HG03175 (cell line): Measurements from ENCODE around the gene SIX4.
"Not testable (repeated sequence)": the region's sequence is repeated elsewhere in the genome, so short reads cannot be mapped to it uniquely, and the experiment has no call there.

ENCODE experiments used
- ATAC-seq: cut with Tn5 transposase; IDR thresholded peaks from one replicate; pipeline ENCODE4 v1.9.1; 2021; ENCODE audit warnings: mild to moderate bottlenecking, moderate library complexity; ENCODE audit not compliant: unreplicated experiment

The SIX4 gene

GRCh38 chr14:60723907-60724618, at the start of gene SIX4:
TSS of gene SIX4 (minus strand) at chr14:60724351. CDS start at chr14:60724074, 277 bp downstream.
- peak; percentile 45 for ATAC-seq

DNA sequence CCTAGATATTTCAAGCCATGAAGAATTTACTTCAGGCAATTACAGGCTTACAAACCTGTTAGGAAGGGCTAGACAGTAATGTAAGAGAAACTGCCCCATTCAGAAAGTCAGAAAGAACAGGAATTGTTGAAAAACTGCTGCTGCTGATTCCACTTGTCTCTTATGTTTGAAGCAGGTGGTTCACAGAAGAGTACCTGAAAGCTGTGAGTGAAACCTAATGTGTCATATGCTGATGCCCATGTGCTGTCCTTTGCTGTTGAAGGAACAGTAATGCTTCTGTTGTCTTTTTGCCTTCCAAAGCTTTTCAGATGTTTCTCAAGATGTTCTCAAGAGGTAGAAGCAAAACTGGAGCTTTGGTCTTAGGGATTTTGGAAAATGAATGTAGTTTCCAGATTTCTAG, 49.4 kb upstream of the SIX4 start:
- no peak for ATAC-seq

GRCh38 chr14:60771117-60771516, 47.0 kb upstream of the SIX4 start:
- no peak for ATAC-seq

GRCh38 chr14:60768602-60769001, 44.5 kb upstream of the SIX4 start:
- no peak for ATAC-seq

DNA sequence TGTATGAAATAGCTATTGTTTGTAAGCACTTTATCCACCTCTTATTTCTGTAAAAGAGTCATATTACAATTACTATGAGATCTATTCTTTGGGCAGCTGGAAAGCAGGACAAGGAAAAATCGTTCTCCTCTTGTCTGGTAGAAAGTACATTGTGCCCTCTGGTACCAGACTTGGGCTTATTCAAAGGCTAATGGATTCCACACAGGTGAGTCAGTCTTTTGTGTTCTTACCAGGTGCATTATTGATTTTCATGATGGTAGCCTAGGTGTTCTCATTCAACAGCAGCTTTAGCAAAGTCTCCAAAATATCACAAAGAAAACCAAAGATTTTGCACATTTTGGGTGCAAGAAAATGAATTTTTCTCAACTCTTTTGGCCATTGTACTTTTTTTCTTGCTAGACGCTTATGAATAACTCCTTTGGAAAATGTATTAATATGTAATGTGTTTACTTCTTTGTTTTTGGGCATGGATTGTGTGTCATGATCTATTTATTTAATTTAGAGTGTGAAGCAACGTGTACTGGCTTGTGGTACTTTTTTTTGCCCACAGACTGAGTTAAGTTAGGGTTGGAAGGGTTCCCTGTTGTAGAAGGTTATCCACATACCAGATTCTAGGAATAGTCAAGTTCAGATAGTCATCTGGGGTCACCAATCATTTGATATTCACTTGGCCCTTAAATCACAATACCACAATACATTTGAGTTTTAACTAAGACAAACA, 36.7 kb upstream of the SIX4 start:
- ATAC-seq, result no peak

GRCh38 chr14:60760209-60760608, 36.1 kb upstream of the SIX4 start:
- no peak for ATAC-seq

- ATAC-seq, result peak; percentile 53
These were observed 34.7 kb upstream of the SIX4 start for GRCh38 chr14:60758885-60759284.

DNA sequence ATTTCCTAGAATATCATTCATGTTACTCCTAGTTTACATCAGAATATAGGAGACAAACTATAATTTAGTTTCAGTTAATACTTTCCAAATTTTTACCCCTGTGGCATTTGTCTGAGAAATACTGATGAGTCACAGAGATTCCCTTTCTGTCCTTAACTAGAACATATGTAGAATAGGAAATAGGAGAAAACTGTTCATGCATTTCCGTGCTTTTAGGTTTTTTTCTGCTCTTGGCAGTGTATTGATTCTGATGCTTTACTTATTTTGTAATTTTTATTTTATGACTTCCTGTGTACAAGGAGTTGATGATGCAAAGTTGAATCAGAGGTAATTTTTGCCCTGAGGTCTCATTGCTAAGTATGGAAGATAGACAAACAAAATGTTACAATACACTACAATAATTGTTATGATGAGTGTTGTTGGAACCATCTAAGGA, 33.4 kb upstream of the SIX4 start:
- no peak for ATAC-seq

- ATAC-seq, result no peak
These were observed 32.7 kb upstream of the SIX4 start for GRCh38 chr14:60756847-60757246.

GRCh38 chr14:60753264-60754119, 29.3 kb upstream of the SIX4 start:
- ATAC-seq, result peak; percentile 99

DNA sequence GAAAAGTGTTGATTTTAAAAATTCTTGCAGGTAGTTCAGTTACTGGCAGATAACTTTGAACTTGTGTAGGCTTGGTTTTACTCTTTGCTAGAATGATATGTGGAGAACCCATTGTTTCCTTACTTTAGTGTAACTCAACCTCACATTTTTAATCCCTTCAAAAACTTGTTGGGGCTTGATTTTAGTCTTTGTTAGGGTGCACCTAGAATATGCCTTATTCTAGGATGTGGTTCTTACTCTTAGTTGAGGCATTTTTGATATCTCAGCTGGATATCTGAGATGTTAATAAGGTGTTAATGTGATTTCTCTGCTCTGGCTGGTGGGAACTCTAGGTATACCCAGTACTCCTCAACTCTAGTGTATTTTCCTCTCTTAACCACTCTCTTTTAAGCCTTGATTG, 20.4 kb upstream of the SIX4 start:
- ATAC-seq, result no peak

DNA sequence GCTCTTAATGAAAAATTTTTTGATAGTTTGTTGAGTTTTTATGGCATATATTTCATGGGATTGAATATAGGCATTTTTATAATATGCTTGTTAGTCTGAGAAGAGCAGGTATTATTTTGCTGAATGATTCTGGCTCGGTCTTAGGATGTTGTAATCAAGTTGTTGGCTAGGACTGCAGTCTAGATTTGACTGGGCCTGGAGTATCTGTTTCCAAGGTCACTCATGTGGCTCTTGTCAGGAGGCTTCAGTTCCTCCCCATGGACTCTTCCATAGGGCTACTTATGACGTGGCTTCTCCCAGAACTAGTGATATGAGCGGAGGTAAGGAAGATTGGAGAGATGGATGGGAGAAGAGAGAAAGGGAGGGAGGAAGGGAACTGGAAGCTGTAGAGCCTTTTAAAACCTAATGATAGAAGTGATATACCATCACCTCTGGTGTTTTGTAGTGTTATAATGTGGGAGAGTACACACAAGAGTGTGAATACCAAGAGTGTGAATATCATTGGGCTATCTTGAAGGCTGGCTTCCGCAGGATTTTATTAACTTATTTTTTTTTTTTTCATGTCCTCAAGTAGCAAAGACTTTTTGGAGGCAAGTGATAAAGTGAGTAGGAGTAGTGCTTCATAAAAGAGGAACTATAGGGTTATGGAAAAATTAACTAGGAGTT, 14.8 kb upstream of the SIX4 start:
- no peak for ATAC-seq

- no peak for ATAC-seq
These were observed 12.3 kb upstream of the SIX4 start for GRCh38 chr14:60736494-60736893.

- ATAC-seq, result no peak
These were observed 11.3 kb upstream of the SIX4 start for GRCh38 chr14:60735416-60735815.

GRCh38 chr14:60734465-60735242, 10.5 kb upstream of the SIX4 start, which contains the start of gene MNAT1:
TSS of gene MNAT1 (plus strand) at chr14:60734761. CDS start at chr14:60734863, 102 bp downstream.
- peak; percentile 93 for ATAC-seq

DNA sequence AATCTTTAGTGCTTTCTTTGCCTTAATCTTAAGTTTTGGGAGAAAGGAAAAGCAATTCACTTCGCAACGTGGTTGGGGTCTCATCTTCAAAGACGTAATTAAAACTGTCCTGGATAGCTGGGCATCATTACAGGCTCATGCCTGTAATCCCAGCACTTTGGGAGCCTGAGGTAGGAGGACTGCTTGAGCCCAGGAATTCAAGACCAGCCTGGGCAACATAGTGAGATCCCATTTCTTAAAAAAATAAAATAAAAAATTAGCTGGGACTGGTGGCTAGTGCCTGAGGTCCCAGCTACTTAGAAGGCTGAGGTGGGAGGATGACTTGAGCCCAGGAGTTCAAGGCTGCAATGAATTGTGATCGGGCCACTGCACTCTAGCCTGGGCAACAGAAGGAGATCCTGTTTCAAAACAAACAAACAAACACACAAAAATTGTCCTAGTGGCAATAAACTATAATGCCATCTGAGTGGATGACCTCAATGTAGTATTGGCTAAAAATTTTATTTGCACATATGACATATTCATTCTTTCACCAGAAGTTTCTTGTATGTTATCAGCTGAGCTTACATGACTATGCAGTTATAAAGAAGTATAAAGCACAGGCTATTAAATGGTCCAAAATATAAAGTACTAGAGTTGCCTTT, 8.8 kb upstream of the SIX4 start:
- no peak for ATAC-seq

- ATAC-seq, result not testable (repeated sequence)
These were observed 7.1 kb upstream of the SIX4 start for GRCh38 chr14:60731291-60731690.

DNA sequence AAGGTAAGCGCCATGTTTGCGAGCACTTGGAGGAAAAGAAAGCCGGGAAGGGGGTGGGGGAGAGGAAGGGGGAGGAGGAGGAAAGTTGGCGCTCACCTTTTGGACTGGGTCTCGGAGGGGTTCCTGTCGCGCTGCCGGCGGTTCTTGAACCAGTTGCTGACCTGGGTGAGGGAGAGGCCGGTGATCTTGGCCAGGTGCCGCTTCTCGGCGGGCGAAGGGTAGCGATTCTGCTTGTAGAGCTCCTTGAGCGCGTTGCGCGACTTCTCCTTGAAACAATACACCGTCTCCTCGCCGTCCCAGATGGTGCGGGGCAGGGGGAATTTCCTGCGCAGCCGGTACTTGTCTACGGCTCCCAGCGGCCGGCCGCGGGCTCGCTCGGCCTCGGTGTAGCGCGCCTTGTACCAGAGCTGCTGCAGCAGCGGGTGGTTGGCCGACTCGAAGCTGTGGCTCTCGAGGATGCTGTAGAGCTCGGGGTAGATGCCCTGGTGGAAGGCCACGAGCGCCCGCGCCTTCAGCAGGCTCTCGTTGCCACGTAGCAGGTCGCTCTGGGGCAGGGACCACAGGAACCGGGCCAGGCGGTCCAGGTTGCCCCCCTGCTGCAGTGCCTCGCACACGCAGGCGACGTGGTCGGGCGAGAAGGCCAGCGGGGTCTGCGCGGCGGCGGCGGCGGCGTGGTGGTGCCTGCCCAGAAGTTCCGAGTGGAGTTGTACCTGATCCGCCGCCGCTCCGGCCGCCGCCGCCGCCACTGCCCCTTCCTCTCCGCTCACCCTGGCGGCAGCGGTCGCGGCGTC, 840 bp downstream of the SIX4 start:
- ATAC-seq, result peak; percentile 44
